ENCODE results near the gene SGMS1. TPM values are rescaled to one million over a fixed set of nuclear protein-coding genes. Genes with fewer than 3 reads are reported as not detected.
A peak's percentile ranks its signal among the peaks of the same experiment; 100 is the strongest.
"Not testable (repeated sequence)": the region's sequence is repeated elsewhere in the genome, so short reads cannot be mapped to it uniquely, and the experiment has no call there.

SGMS1 gene
- total RNA-seq, 6 experiments from 2014 or later = 13.6 to 49.8 (median 20.0) TPM

- no peak overlapping the region for H3K4me3 ChIP-seq
- H3K36me3 ChIP-seq = no peaks in the 10 kb centered on the region
- no peak overlapping the region for H3K27ac ChIP-seq
- H3K27me3 ChIP-seq = no peaks in the 10 kb centered on the region
- WGBS (ENCODE audit: insufficient coverage, low coverage, low lambda C conversion rate, missing lambda C conversion rate) = 96% methylated on average over 5 of the region's 5 CpGs
- ATAC-seq = no peak
- DNase-seq = no peak
- intact Hi-C loops (cut with DNase I) = no loop called here
- no peaks in the 10 kb centered on the region for H3K9me3 ChIP-seq
- TF ChIP-seq CTCF (IDR thresholded peaks at IDR 0.05) = no peak
- no peak for TF ChIP-seq POLR2A (IDR thresholded peaks at IDR 0.05)
- H3K4me1 ChIP-seq = no peaks in the 10 kb centered on the region
Observed at GRCh38 chr10:50490241-50490640, 133.5 kb downstream of the SGMS1 start.

GRCh38 chr10:50484550-50484949, 139.2 kb downstream of the SGMS1 start:
- H3K36me3 ChIP-seq; H3K9me3 ChIP-seq; DNase-seq; H3K4me3 ChIP-seq; intact Hi-C loops (cut with DNase I); H3K27ac ChIP-seq; ATAC-seq; H3K27me3 ChIP-seq; H3K4me1 ChIP-seq: not testable (repeated sequence)
- WGBS (ENCODE audit: insufficient coverage, low coverage, low lambda C conversion rate, missing lambda C conversion rate) = 100% methylated on average over 1 of the region's 1 CpG

- H3K27ac ChIP-seq = no peak overlapping the region
- WGBS (ENCODE audit: insufficient coverage, low coverage, low lambda C conversion rate, missing lambda C conversion rate) = 74% methylated on average over 4 of the region's 9 CpGs
- H3K27me3 ChIP-seq = no peaks in the 10 kb centered on the region
- H3K36me3 ChIP-seq = no peaks in the 10 kb centered on the region
- DNase-seq (no peak), ATAC-seq (no peak)
- intact Hi-C loops (cut with DNase I) = no loop called here
- H3K9me3 ChIP-seq = peaks cover 0 to 3% (median 0%) of the 10 kb centered on the region in 4 donors
- TF ChIP-seq POLR2A (IDR thresholded peaks at IDR 0.05) (no peak), CTCF (IDR thresholded peaks at IDR 0.05) (no peak)
- peaks cover 0 to 14% (median 2%) of the 10 kb centered on the region in 4 donors for H3K4me1 ChIP-seq
- H3K4me3 ChIP-seq = no peak overlapping the region
Observed at GRCh38 chr10:50480054-50481007, 143.4 kb downstream of the SGMS1 start.

- H3K4me3 ChIP-seq = no peak overlapping the region
- peak overlapping the region in 2 of 3 donors; percentile 37 to 55 for H3K27ac ChIP-seq
- no peaks in the 10 kb centered on the region for H3K36me3 ChIP-seq
- no peak for TF ChIP-seq CTCF (IDR thresholded peaks at IDR 0.05)
- no peak for TF ChIP-seq POLR2A (IDR thresholded peaks at IDR 0.05)
- 66% methylated on average over 4 of the region's 4 CpGs for WGBS (ENCODE audit: insufficient coverage, low coverage, low lambda C conversion rate, missing lambda C conversion rate)
- no peaks in the 10 kb centered on the region for H3K9me3 ChIP-seq
- DNase-seq (peak in 1 of 3 donors; percentile 56), ATAC-seq (peak; percentile 64 to 79 (median 69))
- no peaks in the 10 kb centered on the region for H3K27me3 ChIP-seq
- H3K4me1 ChIP-seq = peaks cover 0 to 14% (median 2%) of the 10 kb centered on the region in 4 donors
- intact Hi-C loops (cut with DNase I) = no loop called here
Observed at GRCh38 chr10:50477287-50478203, 146.2 kb downstream of the SGMS1 start.
